Hypothalamus (tissue), 51 donors: ENCODE measurements around the gene LRRFIP1.
"Not testable (repeated sequence)": the region's sequence is repeated elsewhere in the genome, so short reads cannot be mapped to it uniquely, and the experiment has no call there.

ENCODE experiments used
- DNase-seq, 51 donors: peaks; one replicate each; lab custom pipeline; 2025; lab: John Stamatoyannopoulos, UW

LRRFIP1 gene

DNA sequence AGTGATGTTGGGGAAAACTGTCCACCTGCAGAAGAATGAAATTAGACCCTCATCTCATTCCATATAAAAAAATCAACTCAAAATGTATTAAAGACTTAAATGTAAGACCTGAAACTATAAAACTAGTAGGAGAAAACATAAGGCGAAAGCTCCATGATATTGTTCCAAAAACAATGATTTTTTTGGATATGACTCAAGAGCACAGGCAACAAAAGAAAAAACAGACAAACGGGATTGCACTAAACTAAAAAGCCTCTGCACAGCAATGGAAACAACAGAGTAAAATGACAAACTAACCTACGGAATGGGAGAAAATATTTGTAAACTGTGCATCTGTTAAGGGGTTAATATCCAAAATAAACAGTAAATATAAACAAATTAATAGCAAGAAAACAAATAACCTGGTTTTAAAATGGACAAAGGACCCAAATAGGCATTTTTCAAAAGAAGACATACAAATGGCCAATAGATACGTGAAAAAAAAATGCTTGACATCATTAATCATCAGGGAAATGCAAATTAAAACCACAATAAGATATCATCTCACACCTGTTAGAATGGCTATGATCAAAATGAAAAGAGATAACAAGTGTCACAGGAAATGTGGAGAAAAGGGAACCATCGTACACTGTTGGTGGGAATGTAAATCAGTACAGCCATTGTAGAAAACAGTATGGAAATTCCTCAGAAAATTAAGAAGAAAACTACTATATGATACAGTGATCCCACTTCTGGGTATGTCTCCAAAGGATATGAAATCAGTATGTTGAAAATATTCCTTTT is 26.6 kb downstream of the LRRFIP1 start:
- DNase-seq = no peak

- no peak for DNase-seq
Measured at GRCh38 chr2:237657063-237657462, 29.7 kb downstream of the LRRFIP1 start.

DNA sequence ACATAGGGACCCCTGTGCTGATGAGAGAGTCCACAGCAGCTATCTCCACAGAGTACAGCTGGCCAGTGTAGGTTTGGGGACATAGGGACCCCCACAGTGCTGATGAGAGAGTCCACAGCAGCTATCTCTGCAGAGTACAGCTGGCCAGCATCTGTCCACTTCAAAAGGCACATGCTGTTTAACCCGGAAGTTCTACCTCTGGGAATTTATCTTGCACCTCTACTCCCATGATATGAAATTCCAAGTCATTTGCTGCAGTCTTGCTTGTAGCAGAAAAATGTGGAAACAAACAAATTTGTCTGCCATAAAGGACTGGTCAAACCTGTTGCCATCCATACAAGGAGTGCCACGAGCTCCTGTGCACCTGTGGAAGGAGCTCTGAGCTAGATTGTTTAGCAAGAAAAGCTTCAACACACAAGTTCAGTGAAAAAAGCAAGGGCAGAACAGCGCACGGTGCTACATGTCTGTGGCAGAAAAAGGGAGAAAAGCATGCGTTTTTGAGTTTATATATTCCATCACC is 33.1 kb downstream of the LRRFIP1 start:
- no peak for DNase-seq

- no peak for DNase-seq
Measured at GRCh38 chr2:237661270-237661669, 33.9 kb downstream of the LRRFIP1 start.

GRCh38 chr2:237661799-237662328 is 34.5 kb downstream of the LRRFIP1 start:
- no peak for DNase-seq

DNA sequence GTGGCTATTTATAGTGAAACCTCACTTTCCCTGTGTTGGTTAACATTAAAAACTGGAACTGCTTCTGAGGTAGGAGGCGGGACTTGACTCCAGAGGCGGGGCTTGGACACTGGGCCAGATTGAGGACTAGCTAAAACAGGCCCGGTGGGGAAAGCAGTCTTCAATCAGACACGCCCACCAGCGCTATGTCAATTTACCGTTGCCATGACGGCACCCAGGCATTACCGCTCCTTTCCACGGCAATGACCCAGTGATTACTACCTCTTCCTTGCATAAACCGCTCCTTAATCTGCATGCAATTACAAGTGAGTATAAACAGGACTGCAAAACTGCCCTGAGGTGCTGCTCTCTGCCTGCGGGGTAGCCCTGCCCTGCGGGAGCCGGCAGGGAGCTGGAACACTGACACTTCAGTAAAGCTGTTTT is 35.3 kb downstream of the LRRFIP1 start:
- DNase-seq = peak in 30 of 51 donors; percentile 6 to 69 (median 40)

GRCh38 chr2:237663517-237664110 is 36.2 kb downstream of the LRRFIP1 start:
- no peak for DNase-seq

DNA sequence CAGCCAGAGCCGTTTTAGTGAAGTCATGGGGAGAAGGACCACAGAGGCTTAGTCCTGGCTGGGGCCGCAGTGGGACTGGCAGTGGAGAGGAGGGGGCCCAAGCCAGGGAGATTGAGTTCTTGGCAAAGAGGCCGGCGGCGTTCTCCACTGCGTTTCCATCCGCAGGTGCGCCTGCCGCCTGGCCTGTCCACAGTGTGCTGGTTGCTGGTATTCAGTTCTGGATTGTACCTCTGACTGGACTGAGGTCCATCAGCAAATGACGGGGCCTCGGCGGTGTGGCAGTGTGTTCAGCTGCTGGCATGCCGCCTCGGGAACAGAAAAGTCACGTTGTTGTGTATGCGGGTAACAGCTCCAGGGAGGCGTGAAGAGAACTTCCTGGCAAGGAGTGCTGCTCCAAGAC is 36.8 kb downstream of the LRRFIP1 start:
- no peak for DNase-seq

GRCh38 chr2:237665713-237666143 is 38.3 kb downstream of the LRRFIP1 start:
- DNase-seq = peak in 1 of 51 donors; percentile 11

GRCh38 chr2:237666606-237667005 is 39.2 kb downstream of the LRRFIP1 start:
- DNase-seq = no peak

GRCh38 chr2:237667050-237667576 is 39.7 kb downstream of the LRRFIP1 start:
- not testable (repeated sequence) for DNase-seq

GRCh38 chr2:237667893-237668292 is 40.5 kb downstream of the LRRFIP1 start:
- no peak for DNase-seq

DNA sequence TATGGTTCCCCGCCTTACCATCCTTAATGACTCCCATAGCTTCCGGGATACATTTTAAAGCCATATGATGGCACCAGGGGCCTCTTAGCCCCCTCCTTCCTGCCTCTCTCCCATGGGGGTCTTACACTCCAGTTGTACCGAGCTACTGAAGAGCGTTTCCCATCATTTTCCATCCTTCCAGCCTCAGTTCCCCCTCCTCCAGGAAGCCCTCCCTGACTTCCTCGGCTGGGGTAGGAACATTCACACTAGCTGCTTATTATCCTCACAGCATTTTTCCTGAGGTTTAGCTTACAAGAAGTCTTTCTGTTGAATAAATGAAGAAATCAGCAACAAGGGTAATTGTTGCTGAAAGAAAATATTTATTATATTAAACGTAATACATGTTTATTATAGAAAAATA is 41.1 kb downstream of the LRRFIP1 start:
- DNase-seq = no peak

DNA sequence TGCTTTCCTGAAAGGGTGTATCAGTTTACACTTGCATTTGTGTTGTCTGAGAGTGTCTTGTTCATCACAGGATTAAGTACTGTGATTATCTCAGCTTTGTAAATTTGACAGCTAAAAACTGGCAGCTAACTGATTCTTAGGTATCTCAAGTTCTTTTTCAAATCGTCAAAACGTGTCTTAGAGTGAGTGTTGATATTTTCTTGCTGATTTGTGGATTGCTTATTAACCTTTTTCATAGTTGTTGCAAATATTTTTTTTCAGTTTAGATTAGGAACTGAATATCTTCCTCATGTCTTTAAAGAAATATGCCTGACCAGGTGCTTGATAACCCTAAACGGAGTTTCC is 41.9 kb downstream of the LRRFIP1 start:
- DNase-seq = no peak

- DNase-seq = peak in 1 of 51 donors; percentile 68
Measured at GRCh38 chr2:237669628-237670392, 42.4 kb downstream of the LRRFIP1 start.

DNA sequence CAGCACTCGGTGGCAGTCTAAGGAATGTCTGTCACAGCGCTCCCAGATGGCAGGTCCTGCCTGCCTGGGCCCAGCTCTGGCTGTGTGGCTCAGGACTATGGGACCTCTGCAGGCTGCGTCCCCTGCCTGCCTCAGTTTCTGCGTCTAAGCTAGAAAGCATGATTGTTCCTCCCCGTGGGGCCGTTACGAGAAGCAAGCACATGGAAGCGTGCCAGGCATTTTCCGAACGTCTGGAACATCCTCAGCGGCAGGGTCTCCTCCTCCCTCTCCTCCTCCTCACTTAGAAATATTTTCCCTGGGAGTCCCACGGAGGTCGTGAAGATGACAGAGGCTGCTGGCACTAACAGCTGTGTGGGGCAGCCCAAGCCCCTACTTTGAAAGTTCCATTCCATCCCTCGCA is 43.3 kb downstream of the LRRFIP1 start:
- no peak for DNase-seq

DNA sequence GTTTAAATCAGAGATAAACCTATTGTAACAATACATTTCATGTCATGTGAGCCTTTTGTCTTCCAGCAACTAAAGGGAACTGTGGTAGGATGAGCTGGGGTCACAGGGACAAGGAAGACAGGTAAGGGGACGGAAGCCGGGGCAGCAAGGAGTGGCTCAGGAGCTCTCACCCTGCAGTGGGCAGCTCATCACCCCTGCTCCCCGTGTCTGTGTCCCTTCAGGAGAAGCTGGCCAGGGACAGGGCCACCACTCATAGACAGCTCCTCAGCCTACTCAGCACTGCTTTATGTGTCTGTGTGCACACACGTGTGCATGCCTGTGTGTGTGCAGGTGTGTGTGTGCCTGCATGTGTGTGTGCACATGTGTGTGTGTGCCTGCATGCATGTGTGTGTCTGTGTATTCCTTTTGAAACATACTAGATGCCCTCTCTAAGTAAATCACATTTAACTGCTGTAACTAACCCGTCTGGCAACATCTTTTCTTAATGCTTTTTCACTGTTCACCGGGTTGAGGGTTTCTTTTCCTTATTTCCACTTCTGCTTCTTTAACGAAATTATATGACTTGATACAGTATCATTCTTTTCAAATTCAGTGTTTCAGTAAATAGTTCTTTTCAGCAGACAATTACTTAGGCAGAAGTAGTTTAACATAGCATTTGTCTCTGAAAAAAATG is 44.2 kb downstream of the LRRFIP1 start:
- DNase-seq = no peak

GRCh38 chr2:237672731-237673129 is 45.3 kb downstream of the LRRFIP1 start:
- no peak for DNase-seq

DNA sequence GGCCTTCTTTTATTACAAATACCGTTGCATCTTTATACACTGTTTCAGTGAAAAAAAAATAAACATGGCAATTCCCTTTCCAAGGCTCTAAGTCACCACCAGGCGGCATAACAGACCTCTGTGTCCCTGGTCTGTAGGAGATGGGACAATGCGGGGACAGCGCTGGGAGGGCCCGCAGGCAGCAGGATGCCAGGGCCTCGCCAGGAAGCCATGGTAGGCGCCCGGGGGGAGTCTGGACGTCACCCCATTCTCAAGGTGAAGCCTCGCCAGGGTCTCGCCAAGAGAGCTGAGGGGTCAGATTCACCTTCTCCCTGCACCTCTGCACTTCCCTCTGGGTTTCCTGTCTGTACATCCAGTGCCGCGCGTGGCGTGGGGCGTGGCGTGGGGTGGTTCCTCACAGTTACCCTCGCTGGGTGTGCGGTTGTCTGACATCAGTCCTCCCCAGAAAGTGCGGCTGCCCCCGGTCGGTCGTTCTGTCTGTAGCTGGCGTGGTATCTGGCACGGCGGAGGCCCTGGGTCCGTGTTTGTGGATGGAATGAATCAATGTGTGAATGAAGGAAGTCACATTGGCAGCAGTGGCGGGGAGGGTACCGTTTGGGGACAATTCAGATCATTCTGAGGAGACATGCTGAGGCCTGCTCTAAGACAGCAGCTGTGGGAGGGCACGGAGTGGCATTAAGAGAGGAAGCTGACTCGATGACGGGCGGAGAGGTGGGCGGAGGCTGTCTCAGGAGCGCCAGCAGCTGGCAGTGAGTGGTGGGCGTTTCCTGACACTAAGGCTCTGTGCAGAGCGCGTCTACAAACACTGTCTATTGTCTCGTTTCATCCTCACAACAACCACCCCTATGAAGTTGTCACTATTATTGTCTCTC is 46.0 kb downstream of the LRRFIP1 start:
- DNase-seq = peak in 28 of 51 donors; percentile 20 to 80 (median 50)
